Measurements from ENCODE around the gene APOBEC3B.
A peak's percentile ranks its signal among the peaks of the same experiment; 100 is the strongest.
"Not testable (repeated sequence)": the region's sequence is repeated elsewhere in the genome, so short reads cannot be mapped to it uniquely, and the experiment has no call there.

APOBEC3B gene

DNA sequence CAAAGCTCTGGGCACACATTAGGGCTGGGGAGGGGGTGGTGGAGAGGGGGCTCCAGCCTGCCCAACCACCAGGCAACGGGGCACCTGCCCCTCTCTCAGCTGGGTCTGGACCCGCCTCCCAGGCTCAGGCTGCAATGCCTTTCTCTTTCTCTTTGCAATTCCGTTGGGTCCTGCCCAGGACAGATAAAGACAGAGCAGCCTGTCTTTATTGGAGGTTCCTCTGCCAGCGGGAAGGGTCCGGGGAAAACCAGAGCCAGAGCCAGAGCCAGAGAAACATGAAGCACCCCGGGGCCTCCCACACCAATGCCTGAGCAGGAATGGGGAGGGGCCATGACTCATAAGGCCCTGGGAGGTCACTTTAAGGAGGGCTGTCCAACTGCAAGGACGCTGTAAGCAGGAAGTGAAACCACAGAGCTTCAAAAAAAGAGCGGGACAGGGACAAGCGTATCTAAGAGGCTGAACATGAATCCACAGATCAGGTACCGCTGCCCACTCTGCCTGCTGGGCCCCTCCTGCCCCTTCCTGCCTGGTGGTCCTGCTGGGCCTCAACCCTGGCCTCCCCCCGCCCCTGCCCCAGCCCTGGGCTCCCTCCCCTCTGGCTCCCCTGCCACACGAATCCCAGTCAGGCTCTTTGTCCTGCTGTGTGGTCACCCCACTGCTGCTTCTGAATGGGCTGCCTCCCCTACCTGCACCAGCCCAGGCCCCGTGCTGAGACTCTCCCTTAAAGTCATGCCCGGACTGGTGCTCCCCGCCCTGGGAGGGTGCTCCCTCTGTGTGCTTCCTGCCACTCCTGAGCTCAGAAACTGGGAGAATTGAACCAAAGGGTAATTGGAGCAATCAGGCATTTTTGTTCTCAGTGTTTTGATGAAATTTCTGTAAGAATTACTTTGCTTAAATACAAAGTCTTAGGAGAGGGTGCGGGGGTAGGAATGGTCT, at the start of gene APOBEC3B:
APOBEC3B (plus strand) TSS at position 356 of the 936 bp plus-strand sequence; CDS start at position 463, 107 bp downstream.
- DNase-seq, result peak; percentile 68

DNA sequence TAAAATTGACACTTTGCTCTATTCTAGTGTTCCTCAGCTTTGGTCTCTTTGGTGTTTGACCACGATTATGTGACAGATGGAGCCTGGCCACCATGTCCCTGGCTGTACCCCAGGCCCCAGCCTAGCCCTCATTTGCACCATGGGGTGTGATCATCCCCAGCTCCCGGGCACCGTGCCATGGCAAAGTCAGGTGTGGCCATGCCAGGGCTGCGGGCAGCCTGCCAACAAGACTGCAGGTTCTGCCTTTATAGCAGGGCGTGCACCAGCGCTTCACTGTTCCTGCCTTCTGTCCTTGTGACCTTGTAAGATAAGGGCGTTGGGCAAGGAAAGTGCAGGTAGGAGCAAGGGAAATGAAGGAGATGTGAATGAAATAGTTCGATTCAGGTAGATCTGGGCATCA, 47.1 kb upstream of the APOBEC3B start:
- no peak for DNase-seq

DNA sequence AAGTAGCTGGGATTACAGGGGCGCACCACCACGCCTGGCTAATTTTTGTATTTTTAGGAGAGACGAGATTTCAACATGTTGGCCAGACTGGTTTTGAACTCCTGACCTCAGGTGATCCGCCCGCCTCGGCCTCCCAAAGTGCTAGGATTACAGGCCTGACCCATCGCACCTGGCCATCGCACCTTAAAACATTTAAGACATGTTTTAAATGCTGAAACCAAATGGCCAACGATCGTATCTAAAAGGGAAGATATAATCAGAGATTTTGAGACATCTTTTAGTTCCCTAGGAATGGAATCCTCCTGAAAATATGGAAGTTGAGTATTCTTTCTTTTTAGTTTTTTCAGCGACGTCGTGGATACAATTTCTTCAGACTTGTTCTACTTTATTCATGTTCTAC, 46.5 kb upstream of the APOBEC3B start:
- no peak for DNase-seq

DNA sequence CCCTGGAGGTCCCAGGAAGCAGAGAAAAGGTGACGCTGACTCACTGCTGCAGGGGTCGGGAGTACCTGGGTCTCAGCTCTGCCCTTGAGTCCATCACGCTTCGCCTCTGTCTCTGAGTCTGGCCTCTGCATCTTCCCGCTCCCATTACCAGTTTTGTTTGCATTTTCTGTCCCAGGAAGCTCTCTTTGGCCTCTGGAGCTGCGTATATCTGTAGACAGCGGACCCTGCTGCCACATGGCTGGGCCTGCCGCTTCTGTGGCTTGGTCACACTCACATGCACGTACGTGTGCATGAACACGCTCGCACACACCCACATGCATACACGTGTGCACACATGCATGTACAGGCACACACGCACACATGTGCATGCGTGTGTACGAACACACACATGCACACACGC, 45.6 kb upstream of the APOBEC3B start:
- no peak for DNase-seq

DNA sequence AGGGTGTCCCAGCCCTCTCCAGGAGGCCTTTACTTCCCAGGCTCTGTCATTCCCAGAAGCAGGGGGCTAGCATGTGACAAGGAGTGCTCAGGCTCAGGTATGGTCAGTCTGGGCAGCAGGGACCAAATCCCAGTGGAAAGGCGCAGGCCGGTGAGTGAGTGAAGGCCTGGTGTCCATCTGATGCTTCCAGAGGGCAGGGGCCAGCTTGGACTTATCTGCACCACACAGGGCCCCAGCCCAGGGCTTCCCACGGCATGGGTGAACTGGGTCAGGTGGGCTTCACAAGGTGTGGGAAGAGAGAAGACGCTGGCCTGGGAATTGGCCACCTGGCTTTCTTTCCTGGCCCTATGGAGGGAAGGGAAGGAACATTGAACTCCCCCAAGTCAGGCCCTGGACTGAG, 45.1 kb upstream of the APOBEC3B start:
- DNase-seq, result no peak

DNA sequence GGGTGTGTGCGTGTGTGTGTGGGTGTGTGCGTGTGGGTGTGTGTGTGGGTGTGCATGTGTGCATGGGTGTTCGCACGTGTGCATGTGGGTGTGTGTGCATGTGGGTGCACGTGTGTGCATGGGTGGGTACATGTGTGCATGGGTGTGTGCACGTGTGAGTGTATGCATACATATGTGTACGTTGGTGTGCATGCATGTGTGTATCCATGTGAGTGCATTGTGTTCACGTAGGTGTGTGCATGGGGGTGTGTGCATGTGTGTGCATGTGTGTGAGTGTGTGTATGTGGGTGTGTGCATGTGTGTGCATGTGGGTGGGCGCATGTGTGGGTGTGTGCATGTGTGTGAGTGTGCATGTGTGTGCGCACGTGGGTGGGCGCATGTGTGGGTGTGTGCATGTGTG, 44.6 kb upstream of the APOBEC3B start:
- DNase-seq, result no peak

DNA sequence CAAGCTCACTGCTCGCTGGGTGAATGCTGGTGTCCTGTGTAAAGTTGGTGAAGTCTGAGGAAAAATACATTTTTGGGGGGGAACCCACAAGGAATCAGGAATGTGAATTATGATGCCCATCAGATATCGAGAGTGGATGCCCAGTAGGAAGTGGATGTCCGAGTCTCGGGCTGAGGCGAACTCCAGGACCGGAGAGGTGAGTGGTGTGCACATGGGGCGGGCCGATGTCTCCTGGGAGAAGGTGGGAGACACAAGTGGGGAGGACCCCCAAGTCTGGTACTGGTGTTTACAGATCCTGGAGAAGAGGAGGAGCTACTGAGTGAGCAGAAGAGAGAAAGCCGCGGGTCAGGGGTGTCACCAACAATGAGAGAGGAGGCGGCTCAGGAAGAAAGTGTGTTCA, 43.9 kb upstream of the APOBEC3B start:
- no peak for DNase-seq

DNA sequence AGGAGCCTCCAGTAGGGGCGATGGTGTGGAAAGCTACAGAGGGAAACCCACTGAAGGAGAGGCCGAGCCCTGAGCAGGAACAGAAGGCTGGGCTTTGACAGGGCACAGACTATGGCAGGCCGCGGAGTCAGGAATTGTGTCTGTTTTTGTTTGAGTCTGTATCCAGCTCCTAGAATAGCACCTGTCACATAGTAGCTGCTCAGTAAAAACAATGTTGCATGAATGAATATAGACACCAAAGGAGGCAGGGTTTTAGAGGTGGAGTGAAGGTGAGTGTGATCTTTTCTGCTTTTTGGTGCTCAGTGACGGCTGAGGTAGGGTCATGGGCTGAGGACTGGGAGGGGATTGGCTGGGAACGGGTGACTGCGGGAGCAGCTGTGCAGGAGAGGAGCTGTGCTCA, 43.2 kb upstream of the APOBEC3B start:
- no peak for DNase-seq

DNA sequence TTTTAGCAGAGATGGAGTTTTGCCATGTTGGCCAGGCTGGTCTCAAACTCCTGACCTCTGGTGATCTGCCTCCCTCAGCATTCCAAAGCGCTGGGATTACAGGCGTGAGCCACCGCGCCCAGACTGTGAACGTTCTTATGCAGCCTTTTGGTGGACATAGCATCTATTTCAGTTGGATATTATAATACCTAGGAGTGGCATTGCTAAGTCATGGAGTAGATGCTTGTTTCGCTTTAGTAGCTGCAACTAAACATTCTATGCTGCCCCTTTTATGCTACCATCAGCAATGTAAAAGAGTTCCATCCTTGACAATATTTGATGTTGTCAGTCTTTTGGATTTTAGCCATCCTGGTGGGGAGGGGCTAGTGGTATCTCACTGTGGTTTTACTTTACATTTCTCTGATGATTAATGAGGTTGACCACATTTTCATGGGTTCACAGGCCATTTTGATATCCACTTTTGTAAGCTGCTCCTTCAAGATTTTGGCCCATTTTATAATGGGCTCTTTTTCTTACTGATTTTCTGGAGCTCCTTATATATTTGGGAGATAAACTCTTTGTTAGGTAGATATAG, 41.2 kb upstream of the APOBEC3B start:
- DNase-seq, result no peak

DNA sequence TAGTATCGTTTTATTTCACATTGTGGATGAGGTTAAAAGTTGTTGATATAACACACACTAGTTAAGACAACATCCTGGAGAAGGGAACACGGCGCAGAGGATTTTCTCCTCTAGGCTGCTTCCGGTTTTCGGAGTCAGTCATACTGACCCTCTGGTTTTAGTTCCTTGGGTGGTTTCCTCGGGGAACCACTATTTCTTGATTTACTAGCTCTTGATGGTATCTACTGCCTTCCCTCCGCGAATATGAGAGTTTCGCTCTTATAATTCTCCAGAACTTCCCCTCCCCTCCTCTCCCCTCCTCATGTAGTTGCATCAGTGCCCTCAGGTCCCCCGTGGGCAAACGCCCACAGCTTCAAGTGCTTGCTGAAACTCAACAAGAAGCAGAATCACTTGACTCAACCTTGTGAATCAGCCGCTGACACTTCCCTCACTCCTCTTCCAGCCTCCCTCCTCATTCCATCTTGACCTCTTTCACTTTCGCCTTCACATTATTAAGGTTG, 40.6 kb upstream of the APOBEC3B start:
- peak; percentile 55 for DNase-seq

DNA sequence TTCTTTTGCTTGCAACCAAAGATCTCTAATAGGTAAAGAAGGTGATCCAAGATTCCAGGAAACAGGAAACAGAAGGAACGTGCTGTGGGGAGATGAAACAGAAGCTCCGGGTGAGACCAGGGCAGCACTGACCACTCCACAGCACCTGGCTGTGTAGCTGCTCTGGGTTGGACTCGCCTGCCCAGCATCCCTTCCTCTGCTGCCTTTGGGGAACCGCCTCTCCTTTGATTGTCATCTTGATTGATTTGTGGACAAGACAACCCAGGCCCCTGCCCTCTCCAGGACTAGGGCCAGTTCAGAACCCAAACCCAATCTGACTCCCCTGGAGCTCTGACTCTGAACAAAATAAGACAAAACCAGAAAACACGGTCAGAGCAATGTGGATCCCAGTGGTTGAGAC, 39.4 kb upstream of the APOBEC3B start:
- no peak for DNase-seq

DNA sequence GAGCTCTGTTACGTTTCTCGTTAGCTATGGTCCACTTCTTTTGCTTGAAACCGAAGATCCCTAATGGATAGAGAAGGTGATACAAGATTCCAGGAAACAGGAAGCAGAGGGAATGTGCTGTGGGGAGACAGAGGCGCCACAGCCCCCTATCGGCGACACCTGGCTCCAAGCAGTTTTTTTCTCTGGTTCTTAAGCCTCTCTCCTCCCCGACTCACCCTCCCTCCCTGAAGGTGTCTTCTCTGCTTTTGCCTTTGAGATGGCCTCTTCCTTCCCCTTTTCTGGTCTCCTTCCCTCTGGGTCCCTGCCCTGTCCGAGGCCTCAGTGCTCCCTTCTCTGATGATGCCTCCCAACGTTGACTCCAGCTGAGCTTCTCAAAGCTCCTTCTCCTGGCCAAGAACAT, 38.9 kb upstream of the APOBEC3B start:
- DNase-seq, result no peak

DNA sequence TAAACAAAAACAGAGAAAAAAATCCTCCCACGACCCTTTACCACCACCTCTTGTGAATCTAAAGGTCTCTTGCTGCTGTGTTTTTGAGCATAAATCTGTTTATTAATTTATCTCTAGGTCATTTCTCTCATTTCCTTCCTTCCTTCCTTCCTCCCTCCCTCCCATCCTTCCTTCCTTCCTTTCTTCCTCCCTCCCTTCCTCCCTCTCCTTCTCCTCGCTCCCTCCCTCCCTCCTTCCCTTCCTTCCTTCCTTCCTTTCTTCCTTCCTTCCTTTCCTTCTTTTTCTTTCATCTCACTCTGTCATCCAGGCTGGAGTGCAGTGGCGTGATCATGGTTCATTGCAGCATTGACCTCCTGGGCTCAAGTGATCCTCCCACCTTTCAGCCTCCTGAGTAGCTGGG, 38.3 kb upstream of the APOBEC3B start:
- DNase-seq, result no peak

DNA sequence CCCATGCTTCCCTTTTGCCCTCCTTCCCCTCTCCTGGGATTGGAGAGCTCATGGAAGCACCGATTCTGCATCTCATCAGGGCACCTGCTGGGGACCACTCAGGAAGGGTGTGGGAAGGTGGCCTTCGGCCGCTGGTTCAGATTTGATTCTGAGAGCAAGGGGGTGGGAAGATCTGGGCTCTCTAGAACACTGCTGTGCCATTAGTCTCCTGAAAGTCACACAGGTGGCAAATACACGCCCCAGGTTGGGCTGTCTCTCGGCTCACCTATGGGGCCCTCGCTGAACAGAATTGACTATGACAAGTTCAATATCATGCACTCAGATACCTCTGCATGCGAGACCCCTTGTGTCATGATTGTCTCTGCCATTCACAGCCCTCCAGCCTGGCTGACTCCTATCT, 37.5 kb upstream of the APOBEC3B start:
- no peak for DNase-seq

DNA sequence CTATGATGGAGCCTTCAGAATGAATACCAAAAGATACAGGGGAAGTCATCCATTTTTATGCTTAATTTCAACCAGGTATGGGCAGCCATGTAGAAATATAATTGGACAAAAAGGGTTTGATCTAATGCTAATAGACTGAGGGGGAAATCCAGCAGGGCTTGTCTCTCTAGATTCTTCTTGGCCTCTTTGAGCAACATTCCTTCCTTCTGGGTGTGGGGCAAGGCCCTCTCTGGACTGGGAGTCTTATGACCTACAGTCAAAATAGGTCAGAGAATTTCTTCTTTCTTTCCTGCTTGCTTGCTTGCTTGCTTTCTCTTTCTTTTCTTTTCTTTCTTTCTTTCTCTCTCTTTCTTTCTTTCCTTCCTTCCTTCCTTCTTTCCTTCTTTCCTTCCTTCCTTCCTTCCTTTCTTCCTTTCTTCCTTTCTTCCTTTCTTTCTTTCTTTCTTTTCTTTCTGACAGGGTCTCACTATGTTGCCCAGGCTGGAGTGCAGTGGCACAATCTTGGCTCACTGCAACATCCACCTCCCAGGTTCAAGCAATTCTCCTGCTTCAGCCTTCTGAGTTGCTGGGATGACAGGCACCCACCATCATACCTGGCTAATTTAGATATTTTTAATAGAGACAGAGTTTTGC, 36.3 kb upstream of the APOBEC3B start:
- DNase-seq, result not testable (repeated sequence)

DNA sequence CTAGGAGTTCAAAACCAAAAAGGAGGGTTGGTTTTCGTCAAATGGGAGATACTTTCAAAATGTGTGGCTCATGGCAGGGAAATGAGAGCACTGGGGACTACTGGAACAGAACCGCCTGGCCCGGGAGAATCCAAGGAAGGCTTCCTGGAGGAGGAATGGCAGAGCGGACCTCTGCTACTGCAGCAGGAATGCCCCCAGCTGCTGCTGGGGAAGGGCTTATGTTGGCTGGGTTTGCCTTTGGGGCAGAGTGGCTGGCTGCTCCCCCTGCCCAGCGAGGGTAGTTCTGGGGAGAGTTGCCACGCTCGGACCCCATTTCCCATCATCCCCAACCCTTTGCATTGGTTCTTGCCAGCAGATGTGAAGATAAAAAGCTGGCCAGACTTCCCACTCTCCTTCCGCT, 35.4 kb upstream of the APOBEC3B start:
- DNase-seq, result no peak

DNA sequence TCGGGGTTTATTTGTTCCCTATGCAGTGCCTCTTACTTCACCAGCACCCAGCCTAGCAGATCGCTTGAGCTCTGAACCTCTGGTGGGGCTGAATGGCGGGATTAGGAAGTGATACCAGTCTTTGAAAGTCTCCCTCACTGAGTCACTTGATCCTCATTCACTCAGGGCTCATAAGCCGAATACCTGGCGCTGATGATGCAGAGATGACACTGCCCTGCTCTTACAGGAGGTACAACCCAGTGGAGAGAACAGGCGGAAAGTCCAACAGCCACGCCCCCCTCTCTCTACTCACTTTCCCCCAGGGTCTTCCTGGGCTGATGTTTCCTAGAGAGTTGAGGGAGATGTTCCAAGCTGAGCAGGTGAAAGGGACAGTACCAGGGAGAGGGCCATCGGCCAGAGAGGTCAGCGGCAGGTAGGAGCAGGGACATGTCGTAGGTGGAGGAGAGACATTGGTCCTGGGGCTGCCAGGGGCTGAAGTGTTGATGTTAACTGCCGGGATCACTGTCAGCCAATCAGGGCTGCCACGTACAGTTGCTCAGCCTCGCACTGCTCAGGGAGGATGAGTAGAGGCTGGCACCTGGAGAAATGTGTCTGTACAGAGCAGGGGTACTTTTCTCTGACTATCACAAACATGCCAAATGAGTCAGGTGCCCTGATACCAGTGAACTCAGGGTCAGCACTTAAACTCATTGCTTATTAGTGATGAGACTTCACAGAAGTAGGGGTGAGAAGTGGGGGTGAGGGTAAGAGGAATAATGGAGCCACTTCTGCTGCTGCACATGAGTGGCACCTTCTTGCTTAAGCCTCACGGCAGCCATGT, 34.6 kb upstream of the APOBEC3B start:
- no peak for DNase-seq

DNA sequence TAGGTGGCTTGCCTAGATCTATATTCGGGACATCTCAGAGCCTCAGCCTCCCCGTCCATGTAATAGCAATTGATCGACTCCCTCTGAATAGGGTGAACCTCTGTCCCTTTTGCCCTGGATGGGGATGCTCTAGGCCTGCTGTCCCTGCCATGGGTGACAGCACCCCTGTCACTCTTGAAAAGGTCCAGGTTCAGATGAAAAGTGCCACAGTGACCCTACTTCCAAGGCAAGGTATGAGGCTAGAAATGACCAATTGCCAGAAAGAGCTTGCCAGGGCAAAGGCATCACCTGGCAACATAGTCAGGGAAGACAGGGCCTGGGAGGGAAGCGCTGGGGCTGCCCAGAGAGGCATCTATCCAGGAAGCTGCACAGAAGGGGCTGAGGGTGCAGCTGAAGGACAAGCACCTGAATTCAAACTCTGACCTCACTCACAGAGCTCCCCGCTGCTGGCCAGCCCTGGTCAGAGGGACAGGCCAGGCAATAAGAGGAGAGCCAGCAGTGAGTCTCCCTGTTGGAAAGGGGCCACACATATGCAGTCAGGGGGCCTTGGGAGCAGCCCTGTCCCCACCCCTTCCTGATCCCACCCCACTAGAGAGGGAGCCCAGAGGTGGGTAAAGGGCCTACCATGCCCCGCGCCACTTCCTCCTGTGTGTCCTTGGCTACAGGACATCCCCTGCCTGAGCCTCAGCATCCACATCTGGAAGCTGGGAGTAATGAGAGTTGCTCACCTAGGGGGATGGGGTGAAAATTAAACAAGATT, 33.8 kb upstream of the APOBEC3B start:
- DNase-seq, result no peak

DNA sequence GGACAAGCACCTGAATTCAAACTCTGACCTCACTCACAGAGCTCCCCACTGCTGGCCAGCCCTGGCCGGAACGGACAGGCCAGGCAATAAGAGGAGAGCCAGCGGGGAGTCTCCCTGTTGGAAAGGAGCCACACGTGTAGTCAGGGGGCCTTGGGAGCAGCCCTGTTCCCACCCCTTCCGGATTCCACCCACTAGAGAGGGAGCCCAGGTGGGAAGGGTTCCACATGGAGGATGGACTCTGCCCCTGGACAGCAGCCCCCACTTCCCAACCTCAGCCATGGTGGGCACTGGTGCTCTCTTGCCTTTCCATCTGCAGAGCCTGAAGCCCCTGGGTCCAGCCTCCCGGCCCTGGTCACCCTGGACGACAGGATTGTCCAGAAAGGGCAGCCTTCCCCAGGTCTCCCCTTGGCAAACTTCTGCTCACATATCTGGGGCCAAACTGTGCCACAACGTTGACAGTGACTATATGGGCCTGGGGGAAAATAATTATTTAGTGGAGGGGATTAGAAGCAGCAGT, 32.2 kb upstream of the APOBEC3B start:
- DNase-seq, result no peak

DNA sequence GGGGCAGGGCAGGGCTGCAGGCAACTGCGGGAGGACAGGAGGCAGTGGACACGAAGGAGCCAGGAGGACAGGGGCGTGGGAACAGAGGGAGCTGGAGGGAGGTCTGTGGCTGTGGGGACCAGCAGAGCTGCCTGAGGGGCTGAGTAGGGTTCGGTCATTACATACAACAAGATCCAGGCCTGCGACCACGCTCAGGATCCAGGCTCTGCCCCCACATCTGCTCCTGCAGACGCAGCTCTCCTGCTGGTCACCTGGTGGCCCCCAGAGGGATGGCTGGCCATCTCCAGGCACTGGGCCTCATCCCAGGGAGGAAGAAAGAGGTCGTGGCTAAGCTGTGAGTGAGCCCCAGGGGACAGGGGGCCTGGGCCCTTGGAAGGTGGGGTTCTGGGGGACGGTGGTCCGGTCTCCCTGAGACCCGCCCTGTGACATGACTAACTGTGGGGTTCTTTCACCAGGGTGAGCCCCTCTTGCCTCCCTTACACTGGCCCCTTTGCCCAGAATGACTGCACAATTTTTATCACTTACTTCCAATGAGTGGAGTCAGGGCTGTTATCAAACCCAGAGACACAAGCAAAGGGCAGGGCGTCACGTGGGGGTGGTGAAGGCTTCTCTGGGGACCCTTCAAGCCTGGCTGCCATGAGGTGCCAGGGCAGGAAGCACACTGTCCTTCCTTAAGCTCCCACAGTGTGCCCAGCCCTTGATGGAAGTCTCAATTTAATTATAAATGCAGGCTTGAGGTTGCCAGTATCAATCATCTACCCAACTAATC, 31.4 kb upstream of the APOBEC3B start:
- no peak for DNase-seq

DNA sequence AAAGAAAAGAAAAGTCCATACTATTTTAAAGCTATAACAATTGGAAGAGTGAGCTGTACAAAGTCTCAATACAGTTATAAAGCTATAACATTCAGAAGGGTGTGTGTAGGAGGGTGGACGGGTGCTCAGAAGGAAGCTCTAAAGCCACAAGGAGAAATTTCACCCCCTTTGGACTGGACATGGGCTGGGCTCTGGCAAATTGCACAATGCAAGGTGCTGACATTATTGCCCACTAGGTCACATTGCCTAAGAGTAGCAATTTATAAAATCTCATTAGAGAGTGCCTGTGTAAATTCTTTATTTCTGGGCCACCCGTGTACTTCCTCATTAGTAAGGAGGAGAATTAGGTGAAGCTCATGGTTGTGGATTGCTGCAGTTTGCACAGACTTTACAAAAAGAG, 30.4 kb upstream of the APOBEC3B start:
- no peak for DNase-seq

Measured in activated CD4-positive, CD25-positive, alpha-beta regulatory T cell treated with anti-CD3 and anti-CD28 coated beads, Interleukin-2, amount 50 U/mL, for 72 hours (primary cell).